ENCODE results near the gene FXYD5.
A peak's percentile ranks its signal among the peaks of the same experiment; 100 is the strongest.

Gene FXYD5

GRCh38 chr19:35135389-35135909, 19.1 kb upstream of the FXYD5 start:
- Histone ChIP-seq H3K36me3 (ENCODE audit: low read depth) (no peaks in the 10 kb centered on the region), H3K27ac (ENCODE audit: poor library complexity, severe bottlenecking) (no peak overlapping the region), H3K4me3 (ENCODE audit: severe bottlenecking) (no peak overlapping the region), H3K27me3 (ENCODE audit: insufficient read depth, poor library complexity, severe bottlenecking) (no peaks in the 10 kb centered on the region), H3K4me1 (ENCODE audit: insufficient read depth, poor library complexity, severe bottlenecking) (no peaks in the 10 kb centered on the region), H3K9me3 (ENCODE audit: severe bottlenecking) (no peaks in the 10 kb centered on the region)
- DNase-seq (ENCODE audit: low spot score) (no peak), ATAC-seq (ENCODE audit: low read depth) (peak; percentile 83)
- TF ChIP-seq, protein P1, sequence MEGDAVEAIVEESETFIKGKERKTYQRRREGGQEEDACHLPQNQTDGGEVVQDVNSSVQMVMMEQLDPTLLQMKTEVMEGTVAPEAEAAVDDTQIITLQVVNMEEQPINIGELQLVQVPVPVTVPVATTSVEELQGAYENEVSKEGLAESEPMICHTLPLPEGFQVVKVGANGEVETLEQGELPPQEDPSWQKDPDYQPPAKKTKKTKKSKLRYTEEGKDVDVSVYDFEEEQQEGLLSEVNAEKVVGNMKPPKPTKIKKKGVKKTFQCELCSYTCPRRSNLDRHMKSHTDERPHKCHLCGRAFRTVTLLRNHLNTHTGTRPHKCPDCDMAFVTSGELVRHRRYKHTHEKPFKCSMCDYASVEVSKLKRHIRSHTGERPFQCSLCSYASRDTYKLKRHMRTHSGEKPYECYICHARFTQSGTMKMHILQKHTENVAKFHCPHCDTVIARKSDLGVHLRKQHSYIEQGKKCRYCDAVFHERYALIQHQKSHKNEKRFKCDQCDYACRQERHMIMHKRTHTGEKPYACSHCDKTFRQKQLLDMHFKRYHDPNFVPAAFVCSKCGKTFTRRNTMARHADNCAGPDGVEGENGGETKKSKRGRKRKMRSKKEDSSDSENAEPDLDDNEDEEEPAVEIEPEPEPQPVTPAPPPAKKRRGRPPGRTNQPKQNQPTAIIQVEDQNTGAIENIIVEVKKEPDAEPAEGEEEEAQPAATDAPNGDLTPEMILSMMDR (IDR thresholded peaks at IDR 0.05; ENCODE audit: poor library complexity, severe bottlenecking), result peak; percentile 86

- no peaks in the 10 kb centered on the region for H3K36me3 ChIP-seq (ENCODE audit: low read depth)
- TF ChIP-seq, protein P1 (IDR thresholded peaks at IDR 0.05; ENCODE audit: poor library complexity, severe bottlenecking), result no peak
- H3K4me1 ChIP-seq (ENCODE audit: insufficient read depth, poor library complexity, severe bottlenecking), result no peaks in the 10 kb centered on the region
- H3K4me3 ChIP-seq (ENCODE audit: severe bottlenecking), result no peak overlapping the region
- H3K9me3 ChIP-seq (ENCODE audit: severe bottlenecking), result no peaks in the 10 kb centered on the region
- no peaks in the 10 kb centered on the region for H3K27me3 ChIP-seq (ENCODE audit: insufficient read depth, poor library complexity, severe bottlenecking)
- ATAC-seq (ENCODE audit: low read depth) (no peak), DNase-seq (ENCODE audit: low spot score) (no peak)
- H3K27ac ChIP-seq (ENCODE audit: poor library complexity, severe bottlenecking), result no peak overlapping the region
Measured at GRCh38 chr19:35136231-35136630, 18.3 kb upstream of the FXYD5 start.

DNA sequence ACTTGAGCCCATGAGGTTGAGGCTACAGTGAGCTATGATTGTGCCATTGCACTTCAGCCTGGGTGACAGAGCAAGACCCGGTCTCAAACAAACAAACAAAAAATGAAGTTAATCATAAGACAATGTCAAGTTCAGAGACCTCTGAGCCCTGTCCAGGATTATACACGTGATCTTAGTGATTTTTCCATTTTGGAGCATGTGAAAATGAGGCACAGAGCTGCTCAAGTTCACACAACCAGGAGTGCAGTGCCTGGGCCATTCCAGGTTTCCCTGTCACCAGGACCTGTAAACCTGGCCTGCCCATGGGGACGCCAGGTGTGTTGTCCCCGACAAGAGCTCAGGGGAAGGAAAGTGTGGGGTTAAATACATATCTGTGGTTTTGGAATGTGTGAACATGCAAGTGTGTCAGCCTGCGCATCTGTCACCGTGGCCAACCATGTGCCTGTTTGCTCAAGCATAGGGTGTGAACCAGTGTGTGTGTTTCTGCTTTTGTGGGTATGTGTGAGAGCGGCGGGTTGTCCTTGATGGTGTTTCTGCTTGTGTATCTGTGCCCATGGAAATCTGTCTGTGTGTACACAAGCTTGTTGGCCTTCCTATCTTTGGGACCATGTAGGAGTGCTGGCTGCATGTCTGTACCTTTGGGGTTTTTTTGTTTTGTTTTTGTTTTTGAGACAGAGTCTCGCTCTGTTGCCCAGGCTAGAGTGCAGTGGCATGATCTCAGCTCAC, 17.4 kb upstream of the FXYD5 start:
- no peaks in the 10 kb centered on the region for H3K9me3 ChIP-seq (ENCODE audit: severe bottlenecking)
- ATAC-seq (ENCODE audit: low read depth), result no peak
- TF ChIP-seq, protein P1 (IDR thresholded peaks at IDR 0.05; ENCODE audit: poor library complexity, severe bottlenecking), result no peak
- H3K4me1 ChIP-seq (ENCODE audit: insufficient read depth, poor library complexity, severe bottlenecking), result no peaks in the 10 kb centered on the region
- H3K27me3 ChIP-seq (ENCODE audit: insufficient read depth, poor library complexity, severe bottlenecking), result peaks cover 7% of the 10 kb centered on the region
- H3K4me3 ChIP-seq (ENCODE audit: severe bottlenecking), result no peak overlapping the region
- no peak for DNase-seq (ENCODE audit: low spot score)
- H3K27ac ChIP-seq (ENCODE audit: poor library complexity, severe bottlenecking), result no peak overlapping the region
- no peaks in the 10 kb centered on the region for H3K36me3 ChIP-seq (ENCODE audit: low read depth)

DNA sequence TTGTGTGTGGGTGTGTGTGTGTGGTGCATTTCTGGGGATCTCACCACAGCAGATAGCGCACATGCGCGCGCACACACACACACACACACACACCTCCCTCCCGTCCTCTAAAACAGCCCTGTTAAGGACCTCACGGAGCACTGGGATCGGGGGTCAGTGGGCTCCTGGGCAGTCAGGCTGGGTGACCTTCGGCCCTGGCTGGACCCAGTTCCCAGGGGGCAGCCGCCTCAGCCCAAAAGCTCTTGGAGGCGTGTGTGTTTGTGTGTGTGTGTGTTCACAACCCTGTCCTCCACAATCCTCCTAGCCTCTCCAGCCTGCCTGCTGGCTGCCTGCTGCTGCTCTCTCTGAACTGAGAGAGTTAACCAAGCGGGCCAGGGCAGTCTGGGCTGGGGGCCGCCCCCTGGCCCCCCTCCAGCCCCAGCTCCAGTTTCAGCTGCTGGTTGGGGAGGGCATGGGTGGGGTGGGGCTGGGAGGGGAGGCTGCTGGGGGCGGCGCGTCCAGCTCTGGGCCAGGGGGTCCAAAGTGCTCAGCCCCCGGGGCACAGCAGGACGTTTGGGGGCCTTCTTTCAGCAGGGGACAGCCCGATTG, 16.1 kb upstream of the FXYD5 start, which contains the start of gene FXYD1:
TSS of gene FXYD1 (plus strand) at position 520 of the 588 bp plus-strand sequence. CDS start 1,256 bp downstream, outside the sequence.
- no peak within 1 kb of the TSS for H3K27ac ChIP-seq (ENCODE audit: poor library complexity, severe bottlenecking)
- no peaks in the 10 kb centered on the region for H3K9me3 ChIP-seq (ENCODE audit: severe bottlenecking)
- no peaks in the 10 kb centered on the region for H3K36me3 ChIP-seq (ENCODE audit: low read depth)
- DNase-seq (ENCODE audit: low spot score) (no peak), ATAC-seq (ENCODE audit: low read depth) (no peak)
- H3K27me3 ChIP-seq (ENCODE audit: insufficient read depth, poor library complexity, severe bottlenecking), result peaks cover 17% of the 10 kb centered on the region
- no peak within 1 kb of the TSS for H3K4me3 ChIP-seq (ENCODE audit: severe bottlenecking)
- TF ChIP-seq, protein P1 (IDR thresholded peaks at IDR 0.05; ENCODE audit: poor library complexity, severe bottlenecking), result no peak
- H3K4me1 ChIP-seq (ENCODE audit: insufficient read depth, poor library complexity, severe bottlenecking), result peaks cover 4% of the 10 kb centered on the region

All from RWPE2 (cell line).